HL-60/S4 treated with phorbol 12-myristate 13-acetate at 8.2 ng/mL for 4 days and 3 days (cell line): ENCODE data around the gene UPK3B.
"Not testable (repeated sequence)": the region's sequence is repeated elsewhere in the genome, so short reads cannot be mapped to it uniquely, and the experiment has no call there.

Experiments
- in situ Hi-C: fragments of 300-500 bp; cut with MboI; formaldehyde crosslinking; loops from 2 replicates; pipeline ENCODE4 v1.15.0; 2022; ENCODE audit warnings: low sequenced_read_pairs

The UPK3B gene

DNA sequence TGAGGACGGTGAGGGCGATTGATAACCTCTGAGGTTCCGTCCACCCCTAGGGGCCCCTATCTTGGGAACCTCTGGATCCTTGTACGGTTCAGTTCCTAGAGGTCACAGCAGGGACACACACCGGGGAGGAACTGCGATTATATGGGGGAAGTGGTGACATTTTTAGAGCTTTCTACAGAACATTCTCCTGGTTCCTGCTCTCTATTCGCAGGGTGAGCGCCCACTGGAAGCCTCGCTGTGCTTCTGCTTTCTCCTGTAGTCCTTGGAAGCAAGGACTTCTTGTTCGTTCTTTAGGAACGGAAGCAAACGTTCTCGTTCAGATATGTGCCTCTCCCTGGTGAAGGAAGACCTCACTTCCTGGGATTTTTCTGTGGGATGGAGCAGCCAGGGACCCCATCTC lies 22.4 kb upstream of the UPK3B start:
- in situ Hi-C loops, result not testable (repeated sequence)

DNA sequence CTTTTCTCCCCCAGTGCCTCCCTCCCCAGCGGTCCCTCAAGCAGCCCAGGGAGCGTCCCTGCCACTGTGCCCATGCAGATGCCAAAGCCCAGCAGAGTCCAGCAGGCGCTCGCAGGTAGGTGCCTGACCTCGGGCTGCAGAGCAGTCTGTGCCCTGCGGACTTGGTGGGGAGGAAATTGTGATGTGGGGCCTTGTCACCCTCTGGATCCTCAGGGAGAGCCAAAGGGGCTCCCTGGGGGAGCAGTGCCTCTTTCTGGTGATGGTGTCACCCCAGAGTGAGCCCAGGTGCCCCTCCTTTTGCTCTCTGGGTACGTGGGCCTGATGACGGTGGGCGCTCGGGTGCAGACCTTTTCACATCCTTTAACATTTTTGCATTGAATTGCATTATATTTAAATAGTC lies 18.2 kb upstream of the UPK3B start:
- in situ Hi-C loops, result not testable (repeated sequence)

DNA sequence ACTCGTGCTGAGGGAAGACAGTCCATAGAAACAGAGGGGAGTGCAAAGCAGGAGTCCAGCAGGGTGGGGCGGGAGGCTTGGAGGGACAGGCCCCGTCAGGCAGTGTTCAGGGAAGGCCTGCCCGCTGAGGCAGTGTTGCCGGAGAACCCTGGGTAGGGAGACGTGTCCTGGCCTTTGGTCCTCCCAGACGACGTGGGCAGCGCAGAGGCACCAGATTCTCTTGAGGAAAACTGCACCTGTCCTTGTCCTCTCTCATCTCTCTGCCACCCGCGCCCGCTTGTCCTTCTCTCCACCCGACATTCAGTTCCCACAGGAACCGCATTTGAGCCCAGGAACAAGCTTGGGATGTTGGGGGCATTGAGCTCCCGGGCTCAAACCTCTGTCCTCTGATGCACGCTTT lies 14.6 kb upstream of the UPK3B start:
- in situ Hi-C loops, result not testable (repeated sequence)

DNA sequence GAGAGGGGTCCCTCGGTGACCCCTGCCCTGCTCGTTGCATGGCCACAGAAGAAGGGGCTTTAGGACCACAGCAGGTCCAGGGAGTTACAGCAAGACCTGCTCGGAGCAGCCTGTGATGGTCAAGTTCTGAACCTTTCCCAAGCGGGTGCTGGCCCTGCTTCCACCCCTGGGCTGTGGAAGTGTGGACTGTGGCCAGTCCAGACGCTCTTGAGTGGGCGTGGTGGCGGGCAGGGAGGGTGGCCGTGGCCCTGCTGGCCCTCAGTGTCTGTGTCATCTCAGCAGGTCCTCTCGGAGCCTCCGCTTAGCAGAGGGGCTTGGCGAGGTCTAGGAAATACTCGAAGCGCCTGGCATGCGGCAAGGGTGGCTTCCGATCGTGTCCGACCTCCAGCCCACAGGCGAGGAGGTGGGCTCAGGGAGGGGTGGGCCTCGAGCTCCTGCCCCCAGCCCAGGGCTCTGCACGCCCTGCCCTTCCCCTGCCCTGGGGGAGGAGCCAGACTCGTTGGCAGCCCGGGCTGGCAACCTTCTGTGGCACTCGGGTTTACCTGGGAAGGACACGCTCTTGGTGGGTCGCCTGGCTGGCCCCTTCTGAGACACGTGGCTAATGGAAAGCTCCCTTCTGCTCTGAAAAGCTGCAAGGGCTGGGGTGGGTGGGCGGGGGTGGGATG lies 12.3 kb upstream of the UPK3B start:
- in situ Hi-C loops, result not testable (repeated sequence)

DNA sequence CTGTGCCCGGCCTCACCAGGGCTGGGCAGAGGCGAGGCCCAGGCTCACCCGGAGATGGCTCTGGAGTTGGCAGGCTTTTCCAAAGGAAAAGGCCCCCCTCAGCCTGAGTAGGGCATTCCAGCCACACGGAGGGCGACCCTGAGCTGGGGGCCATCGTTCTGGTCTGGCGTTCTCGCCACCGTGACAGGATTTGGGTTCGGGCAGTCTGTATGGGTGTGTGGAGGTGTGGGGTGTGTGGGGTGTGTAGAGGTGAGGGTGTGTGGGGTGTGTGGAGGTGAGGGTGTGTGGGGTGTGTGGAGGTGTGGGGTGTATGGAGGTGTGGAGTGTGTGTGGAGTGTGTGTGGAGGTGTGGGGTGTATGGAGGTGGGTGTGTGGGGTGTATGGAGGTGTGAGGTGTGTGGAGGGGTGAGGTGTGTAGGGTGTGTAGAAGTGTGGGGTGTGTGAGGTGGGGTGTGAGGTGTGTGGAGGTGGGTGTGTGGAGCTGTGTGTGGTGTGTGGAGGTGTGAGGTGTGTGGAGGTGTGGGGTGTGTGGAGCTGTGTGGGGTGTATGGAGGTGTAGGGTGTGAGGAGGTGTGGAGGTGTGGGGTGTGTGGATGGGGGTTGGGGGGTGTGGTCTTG lies 11.7 kb upstream of the UPK3B start:
- in situ Hi-C loops, result not testable (repeated sequence)

DNA sequence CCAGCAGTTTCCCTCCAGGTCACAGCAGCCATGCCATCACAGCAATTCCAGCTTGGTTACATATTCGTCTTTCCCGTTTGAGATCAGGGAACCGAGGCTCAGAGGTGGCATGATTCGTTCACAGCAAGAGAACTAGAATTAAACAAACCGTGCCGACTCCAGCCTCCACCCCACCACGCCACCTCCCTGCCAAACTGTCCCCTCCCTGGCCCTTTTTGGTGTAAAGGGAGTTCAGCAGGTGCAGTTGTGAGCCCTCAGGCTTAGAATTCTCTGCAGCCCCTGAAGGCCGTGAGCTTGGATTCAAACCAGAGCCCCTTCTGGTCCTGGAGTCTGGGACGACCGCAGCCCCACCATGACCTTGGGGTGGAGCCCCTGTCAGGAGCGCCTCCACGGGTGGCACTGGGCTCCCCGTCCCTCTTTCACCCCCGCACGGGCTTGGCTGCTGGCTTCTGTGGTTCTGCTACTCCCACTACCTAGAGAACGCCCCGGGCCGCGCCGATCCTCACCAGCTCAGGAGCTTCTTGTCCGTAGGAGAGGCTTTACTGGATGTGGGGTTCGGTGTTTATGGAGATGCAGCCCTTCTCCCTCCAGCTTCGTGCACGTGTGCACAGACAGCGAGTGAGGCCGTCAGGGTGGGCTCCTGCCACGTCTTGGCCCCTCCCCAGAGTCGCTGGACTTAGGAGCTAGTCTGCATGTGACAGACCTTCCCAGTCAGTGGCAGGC lies 11.0 kb upstream of the UPK3B start:
- in situ Hi-C loops, result not testable (repeated sequence)

DNA sequence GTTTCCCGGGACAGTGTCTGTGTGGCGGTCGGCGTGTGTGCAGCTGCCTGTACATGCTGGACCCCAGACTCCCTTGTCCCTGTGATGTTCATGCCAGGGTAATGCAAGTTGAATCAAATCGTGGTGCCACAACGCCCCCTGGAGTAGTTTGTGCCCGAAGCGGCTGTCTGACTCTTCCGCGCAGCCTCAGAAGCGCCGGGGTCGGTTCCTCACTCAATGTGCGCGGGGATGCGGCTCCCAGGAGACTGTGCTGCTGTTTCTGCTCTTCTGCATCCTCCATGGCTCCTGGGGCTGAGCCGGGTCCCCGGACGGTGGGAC lies 10.5 kb upstream of the UPK3B start:
- in situ Hi-C loops, result loop anchor here (10.0 kb wide), 1 partner anchor 75 kb away; the partner anchor contains the start of gene ZP3

DNA sequence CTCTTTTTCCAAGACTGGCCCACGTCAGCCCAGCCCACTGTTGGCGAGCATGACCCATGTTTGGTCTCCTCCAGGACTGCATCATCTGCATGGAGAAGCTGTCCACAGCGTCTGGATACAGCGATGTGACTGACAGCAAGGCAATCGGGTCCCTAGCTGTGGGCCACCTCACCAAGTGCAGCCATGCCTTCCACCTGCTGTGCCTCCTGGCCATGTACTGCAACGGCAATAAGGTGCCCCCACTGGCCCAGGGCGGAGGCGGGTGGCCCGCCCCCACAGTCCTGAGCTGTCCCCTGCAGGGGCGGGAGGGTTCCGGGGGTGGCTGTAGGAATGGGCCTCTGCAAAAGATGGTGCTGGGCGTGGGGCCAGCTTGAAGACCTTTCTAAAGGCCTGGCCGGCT lies 8.1 kb upstream of the UPK3B start:
- in situ Hi-C loops, result loop anchor here (10.0 kb wide), 1 partner anchor 77 kb away; the partner anchor contains the start of gene ZP3

DNA sequence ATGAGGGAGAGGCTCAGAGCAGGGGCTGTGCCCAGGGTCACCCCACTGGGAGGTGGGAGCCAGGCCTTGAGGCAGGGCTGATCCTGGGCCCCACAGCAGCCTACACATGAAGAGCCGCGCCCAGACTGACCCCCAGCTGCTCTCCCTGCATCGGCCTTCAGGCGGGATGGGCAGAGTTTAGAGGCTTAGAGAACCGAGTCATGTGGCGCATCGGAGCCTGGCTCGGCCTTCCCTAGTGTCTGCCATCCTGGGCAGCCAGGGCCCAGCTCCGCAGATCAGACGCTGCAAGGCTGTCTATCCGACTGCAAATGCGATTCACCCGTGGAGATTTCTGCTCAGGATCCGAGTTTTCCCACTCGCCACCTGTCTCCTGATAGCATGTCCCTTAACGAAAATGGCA lies 7.5 kb upstream of the UPK3B start:
- in situ Hi-C loops, result loop anchor here (10.0 kb wide), 1 partner anchor 78 kb away; the partner anchor contains the start of gene ZP3

DNA sequence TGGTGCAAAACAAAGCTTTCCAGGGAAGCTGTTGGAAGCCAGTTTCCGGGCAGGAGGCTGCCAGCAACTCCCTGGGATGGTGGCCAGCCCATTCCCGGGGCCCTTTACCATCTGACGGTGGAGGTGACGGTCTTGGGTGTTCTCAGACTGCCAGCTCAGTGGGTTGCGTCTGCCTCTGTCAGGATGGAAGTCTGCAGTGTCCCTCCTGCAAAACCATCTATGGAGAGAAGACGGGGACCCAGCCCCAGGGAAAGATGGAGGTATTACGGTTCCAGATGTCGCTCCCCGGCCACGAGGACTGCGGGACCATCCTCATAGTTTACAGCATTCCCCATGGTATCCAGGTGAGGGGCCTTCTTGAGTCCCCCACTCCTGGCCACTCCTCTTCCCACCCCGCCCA lies 7.1 kb upstream of the UPK3B start:
- in situ Hi-C loops, result loop anchor here (10.0 kb wide), 1 partner anchor 78 kb away; the partner anchor contains the start of gene ZP3

DNA sequence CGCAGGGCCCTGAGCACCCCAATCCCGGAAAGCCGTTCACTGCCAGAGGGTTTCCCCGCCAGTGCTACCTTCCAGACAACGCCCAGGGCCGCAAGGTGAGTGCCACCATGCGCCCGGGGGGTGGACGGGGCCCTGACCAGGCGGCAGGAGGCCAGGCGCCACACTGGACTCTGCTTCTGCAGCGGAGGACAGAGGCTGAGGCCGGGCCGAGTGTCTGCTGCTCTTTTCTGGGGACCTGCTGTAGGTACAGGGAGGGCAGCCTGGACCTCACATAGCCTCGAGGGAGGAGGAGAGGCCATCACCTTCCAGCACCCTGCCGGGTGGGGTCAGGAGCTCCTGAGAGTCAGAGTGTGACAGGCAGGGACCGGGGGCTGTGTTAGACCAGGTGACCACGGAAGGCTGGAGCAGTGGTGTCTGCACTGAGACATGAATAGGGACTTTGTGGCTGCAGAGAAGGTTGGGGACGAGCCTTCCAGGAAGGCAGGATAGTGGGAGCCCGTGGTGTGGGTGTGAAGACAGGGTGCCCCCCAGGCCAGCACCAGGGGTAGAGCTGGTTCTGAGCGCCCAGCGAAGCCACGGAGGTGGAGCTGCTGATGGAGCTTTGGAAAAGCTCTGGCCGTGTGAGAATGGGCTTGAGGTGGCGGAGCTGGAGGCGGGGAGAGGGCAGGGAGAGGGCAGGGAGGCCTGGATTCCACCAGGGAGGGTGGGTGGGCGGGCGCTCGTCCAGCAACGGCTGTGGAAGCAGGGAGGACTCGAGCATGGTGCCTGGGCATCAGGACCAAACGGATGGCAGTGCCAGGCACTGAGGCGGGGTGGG lies 5.8 kb upstream of the UPK3B start:
- in situ Hi-C loops, result loop anchor here (10.0 kb wide), 1 partner anchor 80 kb away; the partner anchor contains the start of gene ZP3

DNA sequence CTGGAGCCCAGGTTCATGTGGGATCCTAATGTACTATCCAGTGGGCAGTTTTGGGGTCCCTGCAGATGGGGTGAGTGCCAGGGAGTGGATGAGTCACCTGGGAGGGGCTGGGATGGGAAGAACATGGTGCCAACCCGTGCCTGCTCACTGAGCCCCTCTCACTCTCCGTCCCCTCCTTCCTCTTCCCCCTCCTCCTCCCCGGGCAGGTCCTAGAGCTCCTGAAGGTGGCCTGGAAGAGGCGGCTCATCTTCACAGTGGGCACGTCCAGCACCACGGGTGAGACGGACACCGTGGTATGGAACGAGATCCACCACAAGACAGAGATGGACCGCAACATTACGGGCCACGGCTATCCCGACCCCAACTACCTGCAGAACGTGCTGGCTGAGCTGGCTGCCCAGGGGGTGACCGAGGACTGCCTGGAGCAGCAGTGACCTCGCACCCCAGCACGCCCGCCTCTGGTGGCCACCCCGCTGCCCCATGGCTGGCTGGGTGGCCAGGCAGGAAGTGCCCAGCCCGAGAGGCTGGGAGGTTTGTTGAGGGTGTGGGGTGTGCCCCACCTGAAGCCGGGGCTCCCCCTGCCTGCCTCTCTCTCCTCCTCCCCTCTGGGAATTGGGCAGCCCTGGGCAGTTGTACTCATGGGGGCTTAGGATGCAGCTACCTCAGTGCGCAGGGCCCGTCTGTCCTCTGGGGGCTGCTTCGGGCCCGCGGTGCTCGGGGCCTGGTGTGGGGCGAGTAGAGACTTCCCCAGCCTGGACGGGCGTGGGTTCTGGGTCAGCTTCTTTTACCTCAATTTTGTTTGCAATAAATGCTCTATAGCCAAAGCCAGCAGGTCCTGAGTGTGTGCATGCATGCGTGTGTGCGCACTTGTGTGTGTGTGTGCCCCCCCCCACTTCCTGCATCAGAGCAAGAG lies 4.9 kb upstream of the UPK3B start:
- in situ Hi-C loops, result loop anchor here (10.0 kb wide), 1 partner anchor 81 kb away; the partner anchor contains the start of gene ZP3

DNA sequence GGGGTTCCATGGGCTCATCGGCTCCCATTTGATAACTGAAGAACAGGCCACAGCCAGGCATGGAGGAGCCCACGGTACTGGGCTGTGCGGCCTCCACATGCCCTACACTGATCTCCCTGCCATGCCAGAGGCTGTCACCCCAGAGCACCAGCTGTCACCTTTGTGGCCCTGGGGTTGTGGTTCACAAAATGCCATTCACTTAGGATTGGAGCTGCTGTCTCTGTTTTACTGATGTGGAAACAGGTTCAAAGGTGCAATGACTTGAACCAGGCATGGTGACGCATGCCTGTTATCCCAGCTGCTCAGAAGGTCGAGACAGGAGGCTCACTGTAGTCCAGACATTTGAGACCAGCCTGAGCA lies 4.3 kb upstream of the UPK3B start:
- in situ Hi-C loops, result loop anchor here (10.0 kb wide), 1 partner anchor 81 kb away; the partner anchor contains the start of gene ZP3

DNA sequence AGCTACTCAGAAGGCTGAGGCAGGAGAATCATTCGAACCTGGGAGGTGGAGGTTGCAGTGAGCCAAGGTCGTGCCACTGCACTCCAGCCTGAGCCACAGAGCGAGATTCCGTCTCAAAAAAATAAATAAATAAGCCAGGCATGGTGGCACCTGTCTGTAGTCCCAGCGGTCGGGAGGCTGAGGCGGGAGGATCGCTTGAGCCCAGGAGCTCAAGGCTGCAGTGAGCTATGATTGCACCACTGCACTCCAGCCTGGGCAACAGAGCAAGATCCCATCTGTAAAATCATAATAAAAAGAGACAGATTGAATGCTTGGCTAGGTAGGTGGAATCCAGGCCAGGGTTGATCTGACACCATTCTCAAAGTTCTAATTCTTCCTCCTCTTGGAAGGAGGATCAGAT lies 3.7 kb upstream of the UPK3B start:
- in situ Hi-C loops, result loop anchor here (10.0 kb wide), 1 partner anchor 82 kb away; the partner anchor contains the start of gene ZP3

DNA sequence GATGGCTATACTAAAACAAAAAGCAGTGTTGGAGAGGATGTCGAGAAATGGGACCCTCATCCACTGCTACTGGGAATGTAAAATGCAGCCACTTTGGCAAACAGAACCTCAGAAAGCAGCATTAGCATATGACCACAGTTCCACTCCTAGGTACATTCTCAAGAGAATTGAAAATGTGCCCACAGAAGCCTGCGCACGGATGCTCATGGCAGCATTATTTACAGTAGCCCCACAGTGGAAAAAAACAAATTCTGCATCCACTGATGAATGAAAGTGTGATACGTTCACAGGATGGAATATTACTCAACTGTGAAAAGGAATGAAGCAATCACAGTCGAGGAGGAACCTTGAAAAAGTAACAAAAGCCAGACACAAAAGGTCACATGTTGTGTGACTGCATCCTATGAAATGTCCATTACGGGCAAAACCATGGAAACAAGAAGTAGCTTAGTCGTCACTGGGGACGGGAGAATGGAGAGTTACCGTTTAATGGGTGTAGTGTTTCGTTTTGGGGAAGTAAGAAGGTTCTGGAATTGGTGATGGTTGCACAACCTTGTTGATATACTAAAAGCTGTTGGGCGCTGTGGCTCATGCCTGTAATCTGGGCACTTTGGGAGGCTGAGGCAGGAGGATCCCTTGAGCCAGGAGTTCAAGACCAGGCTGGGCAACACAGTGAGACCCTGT lies 2.5 kb upstream of the UPK3B start:
- in situ Hi-C loops, result loop anchor here (10.0 kb wide), 1 partner anchor 83 kb away; the partner anchor contains the start of gene ZP3

DNA sequence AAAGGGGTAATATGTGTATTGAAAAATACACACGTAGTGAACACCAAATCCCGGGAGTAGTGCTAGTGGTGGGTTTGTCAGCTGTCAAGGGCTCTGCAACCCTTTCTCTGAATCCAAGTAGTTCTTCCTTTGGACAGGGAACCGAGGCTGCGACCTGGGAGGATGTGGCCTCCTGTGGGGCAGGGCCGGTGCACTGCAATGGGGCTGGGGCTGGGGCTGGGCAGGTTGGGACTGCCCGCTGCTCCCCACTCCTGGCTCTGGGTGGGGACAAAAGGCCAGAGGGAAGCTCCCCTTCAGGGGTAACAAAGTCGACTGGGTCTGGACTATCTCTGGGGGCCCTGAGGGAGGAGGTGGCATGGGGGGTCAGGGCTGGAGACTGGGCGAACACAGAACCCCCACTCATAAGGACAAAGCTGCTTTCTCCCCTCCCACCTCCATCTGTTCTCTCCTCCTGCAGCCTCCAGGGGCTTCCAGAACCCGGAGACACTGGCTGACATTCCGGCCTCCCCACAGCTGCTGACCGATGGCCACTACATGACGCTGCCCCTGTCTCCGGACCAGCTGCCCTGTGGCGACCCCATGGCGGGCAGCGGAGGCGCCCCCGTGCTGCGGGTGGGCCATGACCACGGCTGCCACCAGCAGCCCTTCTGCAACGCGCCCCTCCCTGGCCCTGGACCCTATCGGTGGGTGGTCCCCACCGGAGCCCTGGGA lies 1.0 kb downstream of the UPK3B start:
- in situ Hi-C loops, result not testable (repeated sequence)

DNA sequence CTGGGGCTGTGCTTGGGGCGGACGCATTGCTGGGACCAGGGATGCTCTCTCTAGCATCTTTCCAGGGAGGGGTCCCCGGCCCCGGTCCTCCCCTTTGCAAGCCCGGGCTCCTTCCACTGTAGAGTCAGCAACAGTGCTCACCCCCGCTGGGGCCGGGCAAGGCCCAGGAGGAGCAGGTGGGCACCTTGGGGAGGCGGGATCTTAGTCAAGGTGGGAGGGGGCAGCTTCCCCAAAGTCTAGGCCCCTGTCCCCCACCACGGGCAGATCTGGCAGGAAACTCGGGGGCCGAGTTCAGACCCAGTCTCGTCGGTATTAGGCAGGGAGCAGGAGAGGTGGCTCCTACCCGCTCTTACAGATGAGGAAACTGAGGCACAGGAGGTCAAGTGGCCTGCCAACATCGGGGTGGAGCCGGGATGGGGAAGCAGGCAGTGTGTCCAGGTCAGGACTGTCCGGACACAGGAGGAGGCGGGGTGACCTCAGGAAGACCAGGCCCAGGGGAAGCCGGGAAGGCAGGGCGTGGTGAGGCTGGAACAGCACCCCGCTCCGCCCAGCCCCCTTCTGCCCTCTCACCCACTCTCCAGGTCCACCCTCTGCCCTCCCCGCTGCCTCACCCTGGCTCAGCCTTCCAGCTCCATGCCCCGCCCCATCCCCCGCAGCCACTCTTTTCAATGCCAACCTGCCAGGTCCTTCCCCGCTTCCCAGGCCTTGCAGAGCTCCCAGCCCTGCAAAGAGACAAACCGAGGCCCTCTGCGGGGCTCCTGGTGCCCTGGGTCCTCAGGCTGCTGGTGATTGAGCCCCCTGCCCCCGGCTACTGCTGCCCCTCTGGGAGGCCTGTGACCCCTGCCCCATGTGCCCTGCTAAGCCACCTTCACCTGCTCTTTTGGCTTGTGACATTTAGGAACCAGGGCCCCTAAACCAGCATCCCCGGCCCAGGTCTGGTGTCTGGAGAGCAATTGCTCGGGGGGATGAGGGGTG lies 1.8 kb downstream of the UPK3B start:
- in situ Hi-C loops, result not testable (repeated sequence)
